ENCODE measurements around the gene TACC2. TPM values are rescaled to one million over a fixed set of nuclear protein-coding genes. Genes with fewer than 3 reads are reported as not detected.
"Not testable (repeated sequence)": the region's sequence is repeated elsewhere in the genome, so short reads cannot be mapped to it uniquely, and the experiment has no call there.

The TACC2 gene
- polyA plus RNA-seq, 10 donors: 70.7 to 160 (median 103) TPM

DNA sequence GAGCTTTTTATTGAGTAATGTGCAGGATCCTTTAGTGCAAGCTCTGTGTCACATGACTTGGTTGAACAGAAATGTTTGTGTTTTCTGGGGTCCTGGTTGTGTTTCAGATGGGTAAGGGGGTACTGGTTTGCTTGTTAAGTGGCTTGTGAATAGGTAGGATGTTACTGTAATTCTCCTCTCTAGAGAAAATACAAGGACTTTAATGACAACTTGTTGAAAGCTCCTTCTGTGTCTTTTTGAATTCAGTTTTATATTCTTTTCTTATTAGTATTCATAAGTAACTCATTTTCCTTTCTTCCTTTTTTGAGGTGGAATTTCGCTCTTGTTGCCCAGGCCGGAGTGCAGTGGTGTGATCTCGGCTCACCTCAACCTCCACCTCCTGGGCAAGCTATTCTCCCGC is 196.7 kb downstream of the TACC2 start:
- no peak for DNase-seq

DNA sequence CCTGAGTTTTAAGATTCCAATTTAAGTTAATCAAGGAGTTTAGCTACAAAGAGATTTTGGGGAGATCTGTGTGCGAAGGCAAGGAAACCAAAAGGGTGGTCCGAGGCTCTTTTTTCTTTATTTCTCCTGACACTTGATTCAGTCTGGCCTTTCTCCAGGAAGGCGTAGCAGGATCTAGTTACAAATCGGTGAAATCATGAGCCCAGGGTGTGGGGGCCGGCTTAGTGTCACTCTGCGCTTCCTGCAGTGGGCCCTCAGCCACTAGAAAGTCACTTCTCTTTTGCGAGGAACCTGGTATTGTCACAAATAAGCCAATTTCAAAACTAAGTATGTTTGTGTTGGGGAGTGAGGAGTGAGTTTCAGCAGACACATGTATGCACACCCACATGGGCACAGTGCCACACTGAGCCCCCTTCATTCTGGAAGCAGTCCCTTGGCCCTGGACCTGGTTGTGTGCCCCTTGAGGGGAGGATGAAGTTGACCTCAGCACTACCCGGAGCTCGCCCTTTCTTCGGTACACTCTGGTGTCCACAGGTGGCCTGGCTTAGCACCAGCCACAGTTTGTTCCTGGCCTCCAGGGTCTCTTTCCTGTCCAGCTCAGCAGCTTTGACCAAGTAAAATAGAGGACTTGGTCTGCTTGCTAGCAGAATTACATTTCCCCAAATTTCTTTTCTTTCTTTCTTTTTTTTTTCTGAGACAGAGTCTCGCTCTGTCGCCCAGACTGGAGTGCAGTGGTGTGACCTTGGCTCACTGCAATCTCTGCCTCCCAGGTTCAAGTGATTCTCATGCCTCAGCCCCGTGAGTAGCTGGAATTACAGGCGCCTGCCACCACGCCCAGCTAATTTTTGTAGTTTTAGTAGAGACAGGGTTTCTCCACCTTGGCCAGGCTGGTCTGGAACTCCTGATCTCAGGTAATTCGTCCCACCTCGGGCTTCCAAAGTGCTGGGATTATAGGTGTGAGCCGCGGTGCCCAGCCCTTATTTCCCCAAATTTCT is 198.2 kb downstream of the TACC2 start:
- DNase-seq: peak in 1 of 3 donors; percentile 80

DNA sequence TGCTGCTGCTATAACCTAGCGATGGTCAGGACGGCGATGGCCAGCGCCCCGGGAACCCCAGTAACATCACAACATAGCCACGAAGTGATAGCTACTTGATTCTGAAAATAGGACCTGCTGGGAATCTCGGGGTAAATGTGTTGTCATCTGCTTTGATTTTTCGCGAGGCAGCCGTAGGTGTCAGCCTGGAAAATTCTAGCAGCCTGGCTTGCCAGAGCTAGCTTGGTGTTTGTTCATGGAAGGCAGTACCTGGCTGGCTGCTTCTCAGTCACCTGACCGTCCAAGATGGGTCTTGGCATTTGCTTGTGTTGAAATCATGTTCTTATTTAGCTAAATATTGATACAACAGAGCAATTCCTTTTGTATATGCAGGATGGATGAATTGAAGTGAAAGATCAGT is 199.7 kb downstream of the TACC2 start:
- no peak for DNase-seq

DNA sequence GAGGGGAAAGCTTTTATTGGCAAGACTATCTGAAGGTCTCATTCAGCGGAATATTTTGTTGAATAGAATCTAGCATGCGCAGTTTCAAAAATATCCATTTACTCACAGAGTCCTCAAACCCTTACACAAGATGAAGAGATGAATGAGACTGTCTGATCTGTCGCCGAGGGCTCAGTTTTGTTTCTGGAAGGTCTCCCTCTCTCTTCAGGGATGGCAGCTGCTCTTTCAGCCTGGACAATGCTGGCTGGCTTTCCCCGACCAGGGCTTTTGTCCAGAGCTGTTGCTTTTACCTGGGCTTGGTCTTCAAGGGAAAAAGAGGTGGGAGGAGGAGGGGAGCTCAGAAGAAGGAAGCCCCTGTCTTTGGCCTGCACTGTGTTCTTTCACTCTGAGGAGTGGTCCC is 200.2 kb downstream of the TACC2 start:
- DNase-seq: no peak

DNA sequence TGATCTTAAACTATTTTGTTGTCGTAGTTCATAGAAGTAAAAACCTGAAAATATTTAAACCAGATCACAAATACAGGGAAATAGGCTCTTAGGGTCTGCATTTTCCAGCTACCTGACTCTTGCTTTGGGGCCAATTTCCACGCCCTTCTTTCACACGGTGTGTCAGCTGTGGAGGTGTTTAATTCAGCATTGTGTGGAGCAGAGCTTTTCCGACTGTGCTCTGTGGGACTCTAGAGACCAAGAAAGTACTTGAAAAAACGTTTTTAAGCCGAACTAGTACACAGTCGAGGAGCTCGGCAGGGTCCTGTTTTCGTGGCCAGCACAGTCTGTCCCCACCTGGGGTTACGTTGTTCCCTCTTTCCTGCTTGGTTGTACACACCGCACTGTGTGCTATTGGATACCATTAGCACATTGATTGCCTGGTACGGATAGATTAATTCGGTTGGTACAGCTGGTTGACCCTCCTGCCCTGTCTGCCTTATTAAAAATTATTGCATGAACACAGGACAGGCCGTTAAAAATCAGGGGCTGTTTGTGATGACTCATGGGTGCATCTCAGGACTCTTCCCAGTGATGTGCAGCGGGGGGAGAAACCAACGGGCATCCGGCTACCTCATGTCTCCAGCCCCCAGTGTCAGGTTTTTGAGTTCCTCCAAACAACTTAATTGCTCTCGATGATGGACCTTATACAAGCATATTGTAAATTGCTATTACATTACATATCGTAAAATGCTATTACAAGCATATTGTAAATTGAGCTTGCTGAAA is 201.4 kb downstream of the TACC2 start:
- DNase-seq: no peak

DNA sequence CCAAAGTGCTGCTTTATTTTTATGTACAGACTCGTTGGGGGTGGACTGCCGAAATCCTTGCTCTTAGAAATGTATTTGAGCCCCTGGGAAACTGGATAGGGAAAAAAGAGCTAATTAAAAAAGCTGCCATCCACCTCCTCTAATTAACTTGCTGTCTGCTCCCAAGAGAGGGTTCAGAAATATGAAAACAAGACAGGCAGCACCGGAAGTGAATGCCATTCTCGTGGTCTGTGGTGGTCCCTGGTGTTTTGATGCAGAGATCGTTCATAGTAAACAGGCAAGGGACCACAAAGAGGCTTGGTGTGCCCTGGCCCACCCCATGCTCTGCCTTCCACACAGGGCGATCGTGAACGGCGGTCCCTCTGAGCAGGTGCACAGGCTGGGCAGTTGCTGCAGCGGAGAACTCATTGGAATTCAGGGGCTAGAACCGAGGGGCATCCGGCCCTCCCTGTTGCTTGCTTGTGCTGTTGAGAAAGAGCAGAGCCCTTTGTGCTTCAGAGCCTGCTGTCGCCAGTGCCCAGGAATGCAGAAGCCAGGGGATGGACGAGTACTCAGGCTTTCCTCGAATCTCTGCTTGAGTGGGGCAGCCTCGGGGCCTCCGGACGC is 203.1 kb downstream of the TACC2 start:
- DNase-seq: no peak

DNA sequence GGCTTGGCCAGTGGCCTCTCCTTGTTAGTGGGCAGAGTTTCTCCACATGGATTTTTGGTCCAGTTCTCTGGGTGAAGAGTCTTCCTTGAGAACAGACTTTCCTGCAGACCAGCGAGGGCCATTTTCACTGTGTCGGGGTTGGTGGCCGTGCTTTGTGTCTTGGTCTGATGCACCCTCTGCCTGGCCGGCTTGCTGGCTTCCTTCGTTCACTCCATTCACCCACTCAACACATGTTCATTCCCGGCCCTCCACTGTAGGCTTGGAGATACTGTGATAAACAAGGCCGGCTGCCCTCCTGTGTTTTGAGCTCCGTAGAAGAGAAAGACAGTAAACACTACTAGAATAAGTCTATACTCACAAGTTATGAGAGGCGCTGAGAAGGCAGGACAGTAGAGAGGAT is 205.3 kb downstream of the TACC2 start:
- DNase-seq: no peak

DNA sequence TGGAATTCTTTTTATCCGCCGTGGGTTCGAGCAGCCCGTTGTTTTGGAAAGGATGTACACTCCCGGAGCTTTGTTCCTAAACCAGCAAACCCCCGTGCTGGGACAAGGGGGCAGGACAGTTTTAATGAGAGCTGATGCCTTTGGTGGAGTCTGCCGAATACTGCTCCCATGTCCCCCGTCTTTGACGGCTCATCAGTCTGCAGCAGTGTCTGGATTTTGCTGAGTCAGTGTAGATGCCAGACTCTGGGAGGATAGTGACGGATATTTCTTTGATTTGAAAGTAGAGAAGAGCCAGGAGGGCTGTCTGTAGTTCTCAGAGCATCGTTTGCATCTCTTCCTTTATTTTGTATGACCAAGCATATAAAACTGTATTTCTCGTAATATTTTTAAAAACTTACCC is 207.3 kb downstream of the TACC2 start:
- no peak for DNase-seq

DNA sequence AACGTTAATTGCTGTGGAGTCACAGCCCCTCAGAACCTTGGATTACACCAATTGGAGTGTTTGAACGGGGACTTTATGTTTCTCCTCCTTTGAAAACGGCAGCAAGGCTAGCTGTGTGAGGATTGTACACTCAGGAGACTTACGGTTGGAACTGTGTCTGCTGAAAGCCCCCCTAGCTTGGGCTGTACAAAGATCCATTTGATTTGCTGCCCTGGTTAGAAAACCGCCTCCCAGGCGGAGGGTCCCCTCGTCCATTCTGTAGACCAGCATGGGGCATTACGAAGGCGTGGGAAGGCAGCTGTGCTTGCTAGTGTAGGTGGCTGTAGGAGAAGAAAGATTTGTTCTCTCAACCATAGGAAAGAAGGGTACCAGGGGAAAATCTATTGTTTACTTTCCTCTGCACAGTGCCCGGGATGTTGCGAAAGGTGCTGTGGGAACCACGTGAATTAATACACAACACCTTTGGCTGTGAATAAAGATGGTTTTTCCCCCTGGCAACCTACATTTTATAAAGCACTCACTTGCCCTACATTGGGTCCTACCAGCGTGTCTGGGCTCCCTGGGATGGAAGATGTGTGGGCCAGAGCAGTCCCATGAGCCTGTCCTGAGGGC is 208.8 kb downstream of the TACC2 start:
- no peak for DNase-seq

DNA sequence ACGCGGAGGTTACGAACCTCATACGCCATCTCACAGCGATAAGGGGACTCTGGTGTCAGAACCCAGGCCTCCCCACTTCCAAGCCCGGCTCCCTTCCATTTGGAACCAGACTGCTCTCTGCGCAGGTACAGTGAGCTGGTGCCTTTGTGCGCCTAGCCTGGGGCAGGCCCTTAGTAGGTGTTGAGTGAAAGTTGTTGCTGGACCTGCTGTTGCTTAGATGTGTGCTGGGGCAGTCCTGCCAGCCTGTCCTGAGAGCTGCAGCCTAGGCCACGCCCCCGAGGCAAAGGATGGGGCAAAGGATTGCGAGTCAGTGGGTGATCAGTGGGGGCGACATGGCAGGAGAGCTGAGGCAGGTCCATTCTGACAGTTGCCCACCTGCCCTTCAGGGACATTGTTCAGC is 209.7 kb downstream of the TACC2 start:
- DNase-seq: no peak

DNA sequence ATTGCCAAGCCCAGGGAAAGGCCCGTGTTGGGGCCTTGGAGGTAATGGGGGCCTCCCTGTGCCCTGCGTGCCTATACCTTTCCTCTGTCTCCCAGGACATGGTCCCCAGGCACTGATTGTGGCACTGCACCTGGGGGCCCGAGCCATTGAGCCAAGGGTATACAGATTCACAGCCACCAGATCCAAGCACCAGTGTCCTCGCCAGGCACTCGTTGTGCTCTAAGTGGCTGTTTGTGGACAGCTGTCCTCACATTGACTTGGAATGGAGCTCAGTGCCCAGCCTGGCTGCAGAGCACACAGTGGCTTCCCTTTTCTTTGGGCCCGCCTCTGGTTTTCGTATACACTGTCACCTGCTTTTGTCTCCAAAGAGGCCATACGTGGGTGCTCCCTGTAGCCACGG is 210.1 kb downstream of the TACC2 start:
- DNase-seq: no peak

DNA sequence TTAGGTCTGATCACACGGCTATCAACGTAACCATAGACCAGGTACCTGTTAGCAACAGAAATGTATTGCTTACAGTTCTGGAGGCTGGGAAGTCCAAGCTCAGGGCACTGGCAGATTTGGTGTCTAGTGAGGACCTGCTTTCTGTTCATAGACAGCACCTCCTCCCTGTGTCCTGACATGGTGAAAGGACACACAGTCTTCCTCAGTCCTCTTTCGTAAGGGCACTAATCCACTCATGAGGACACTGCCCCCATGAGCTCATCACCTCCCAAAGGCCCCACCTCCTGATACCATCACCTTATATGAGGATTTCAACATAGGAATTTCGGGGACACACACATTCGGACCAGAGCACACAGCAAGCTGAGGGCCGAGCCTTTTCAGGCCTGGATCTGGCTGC is 210.7 kb downstream of the TACC2 start:
- no peak for DNase-seq

DNA sequence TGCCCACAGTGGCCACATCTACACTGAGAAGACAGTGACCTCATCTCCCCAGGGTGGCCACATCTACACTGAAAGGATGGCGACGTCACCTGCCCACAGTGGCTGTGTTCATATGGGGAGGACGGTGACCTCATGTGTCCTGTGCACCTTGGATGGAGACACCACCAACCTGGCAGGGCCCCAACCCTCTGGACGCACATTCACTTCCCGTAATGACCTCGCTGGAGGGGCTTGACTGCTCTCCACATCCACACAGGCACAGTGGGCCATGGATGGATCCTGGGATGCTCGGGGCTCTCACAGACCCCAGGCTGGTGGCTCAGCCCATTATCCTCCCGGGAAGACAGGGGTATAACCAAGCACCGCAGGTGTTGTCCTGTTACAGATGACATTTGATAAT is 212.4 kb downstream of the TACC2 start:
- no peak for DNase-seq

DNA sequence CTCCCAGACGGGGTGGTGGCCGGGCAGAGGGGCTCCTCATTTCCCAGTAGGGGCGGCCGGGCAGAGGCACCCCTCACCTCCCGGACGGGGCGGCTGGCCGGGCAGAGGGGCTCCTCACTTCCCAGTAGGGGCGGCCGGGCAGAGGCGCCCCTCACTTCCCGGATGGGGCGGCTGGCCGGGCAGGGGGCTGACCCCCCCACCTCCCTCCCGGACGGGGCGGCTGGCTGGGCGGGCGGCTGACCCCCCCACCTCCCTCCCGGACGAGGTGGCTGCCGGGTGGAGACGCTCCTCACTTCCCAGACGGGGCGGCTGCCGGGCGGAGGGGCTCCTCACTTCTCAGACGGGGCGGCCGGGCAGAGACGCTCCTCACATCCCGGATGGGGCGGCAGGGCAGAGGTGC is 214.2 kb downstream of the TACC2 start:
- not testable (repeated sequence) for DNase-seq

DNA sequence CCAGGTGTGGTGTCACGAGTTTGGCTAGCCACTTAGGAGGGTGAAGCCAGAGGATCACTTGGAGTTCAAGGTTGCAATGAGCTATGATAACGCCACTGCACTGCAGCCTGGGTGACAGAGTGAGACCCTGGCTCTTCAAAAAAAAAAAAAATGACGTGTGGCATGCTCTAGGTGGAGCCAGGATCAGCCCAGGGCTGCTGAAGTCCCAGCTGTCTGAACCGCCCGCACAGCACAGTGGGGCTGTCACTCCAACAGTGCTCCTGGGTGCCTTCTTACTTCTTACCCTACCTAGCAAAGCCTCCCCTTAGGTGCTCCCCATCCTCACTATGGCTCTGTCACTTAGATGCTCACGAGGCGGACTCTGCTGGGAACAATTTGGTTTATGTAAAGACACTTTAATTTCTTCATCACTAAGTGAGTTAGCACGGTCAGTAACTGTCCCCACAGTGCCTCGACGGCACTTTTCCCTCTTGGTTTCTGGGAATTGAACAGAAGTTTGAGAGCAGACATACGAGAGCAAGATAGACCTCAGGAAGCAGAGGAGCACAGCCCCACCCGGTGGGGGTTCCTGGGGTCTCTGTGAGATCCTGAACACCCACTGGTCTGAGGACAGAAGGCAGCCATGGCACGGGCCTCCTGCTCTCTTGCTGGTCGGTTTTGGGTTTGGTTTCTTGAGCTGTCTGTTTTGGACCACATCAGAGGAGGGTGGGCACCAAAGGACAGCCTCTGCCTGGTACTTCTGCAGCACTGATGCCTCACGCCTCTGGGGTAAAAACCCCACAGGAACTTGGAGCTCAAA is 215.9 kb downstream of the TACC2 start:
- DNase-seq: no peak

DNA sequence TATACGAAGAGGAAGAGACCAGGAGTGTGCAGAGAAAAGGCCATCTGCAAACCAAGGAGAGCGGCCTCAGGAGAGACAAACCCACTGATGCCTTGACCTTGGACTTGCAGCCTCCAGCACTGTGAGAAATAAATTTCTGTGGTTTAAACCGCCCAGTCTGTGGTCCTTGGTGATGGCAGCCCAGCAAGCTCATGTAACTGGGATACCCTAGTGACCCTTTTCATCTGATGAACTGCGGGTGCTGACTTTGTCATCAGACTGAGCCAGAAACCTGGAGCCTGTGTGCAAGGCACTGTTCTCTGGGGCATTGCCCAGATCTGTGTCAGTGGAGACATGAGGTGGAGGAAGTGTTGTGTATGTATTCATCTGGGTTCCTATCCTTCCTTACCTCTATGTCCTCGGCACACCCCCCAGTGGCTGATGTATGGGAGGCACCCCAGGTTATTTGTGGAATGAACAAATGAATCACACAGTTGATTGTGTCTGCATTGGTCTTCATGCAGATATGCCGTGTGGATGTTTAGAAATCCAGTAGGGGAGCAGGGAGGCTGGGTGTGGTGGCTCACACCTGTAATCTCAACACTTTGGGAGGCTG is 217.6 kb downstream of the TACC2 start:
- DNase-seq: no peak

DNA sequence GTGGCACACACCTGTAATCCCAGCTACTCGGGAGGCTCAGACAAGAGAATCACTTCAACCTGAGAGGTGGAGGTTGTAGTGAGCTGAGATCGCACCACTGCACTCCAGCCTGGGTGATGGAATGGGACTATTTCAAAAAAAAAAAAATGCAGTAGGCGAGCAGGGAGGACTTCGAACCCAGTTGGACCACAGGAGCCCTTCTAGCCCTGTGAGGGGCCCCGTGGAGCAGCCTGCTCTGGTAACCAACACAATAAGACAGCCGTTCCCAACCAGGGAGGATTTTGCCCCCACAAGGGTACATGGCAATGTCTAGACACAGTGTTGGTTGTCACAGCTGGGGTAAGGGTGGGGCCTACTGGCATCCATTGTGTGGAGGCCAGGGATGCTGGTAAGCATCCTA is 218.2 kb downstream of the TACC2 start:
- DNase-seq: no peak

DNA sequence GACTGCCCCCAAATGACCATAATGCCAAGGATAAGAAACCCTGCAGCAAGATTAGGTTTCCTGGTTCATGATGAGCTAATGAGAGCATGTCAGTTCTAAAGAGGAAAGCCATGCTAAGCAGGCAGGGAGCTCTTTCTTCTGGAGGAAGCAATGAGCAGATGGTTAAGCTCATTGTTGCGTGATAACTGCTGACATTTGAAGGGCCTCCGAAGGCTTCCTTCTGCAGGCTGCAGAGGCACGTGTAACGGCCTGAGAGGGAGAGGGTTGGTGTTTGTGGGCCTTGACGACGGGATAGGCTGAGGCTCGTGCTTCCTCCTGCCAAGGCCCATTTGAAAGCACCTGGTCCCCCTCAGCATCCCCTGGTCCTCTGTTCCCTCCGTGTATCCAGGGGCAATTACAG is 218.6 kb downstream of the TACC2 start:
- DNase-seq: no peak

DNA sequence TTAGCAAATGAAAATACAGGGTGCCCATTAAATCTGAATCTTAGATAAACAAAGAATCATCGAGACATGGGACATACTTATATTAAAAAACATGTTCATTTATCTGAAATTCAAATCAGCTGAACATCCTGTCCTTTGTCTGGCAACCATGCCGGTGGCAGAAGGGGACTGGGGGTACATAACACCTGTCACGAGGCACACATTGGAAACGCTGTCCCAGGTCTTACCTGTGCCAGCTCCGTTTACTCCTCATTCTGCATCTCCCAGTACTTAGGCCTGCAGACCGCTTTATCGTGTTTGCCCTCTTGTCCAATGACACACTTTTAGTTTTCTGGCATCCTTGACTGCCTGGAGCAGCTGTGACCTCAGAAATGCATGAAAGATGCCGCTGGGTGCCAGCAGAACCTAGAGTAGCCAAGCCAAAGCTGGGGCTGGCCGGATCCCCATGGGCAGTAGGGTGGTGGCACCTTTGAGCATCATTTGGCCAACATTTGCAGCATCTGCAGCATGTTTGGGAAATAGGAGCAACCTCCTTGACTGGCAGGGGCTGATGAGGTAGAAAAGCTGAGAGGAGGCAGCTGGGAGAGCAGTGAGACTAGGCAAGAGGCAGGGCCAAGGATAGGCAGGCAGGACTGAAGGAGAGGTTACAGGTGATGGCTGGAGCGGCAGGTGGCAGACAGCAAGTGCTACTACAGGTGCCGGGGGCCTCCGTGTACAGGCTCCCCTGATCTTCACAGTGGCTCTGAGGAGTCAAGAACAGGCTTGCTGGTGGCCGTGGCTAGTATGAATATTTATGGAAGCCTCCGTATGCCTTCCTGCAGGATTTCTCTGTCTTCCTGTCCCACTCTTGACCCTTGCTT is 219.8 kb downstream of the TACC2 start:
- DNase-seq: no peak
